Activated T-cell treated with anti-CD3 and anti-CD28 coated beads for 48 hours (primary cell): Measurements from ENCODE around the gene LRRD1.
"Not testable (repeated sequence)": the region's sequence is repeated elsewhere in the genome, so short reads cannot be mapped to it uniquely, and the experiment has no call there.

Experiments used
- DNase-seq: peaks from one replicate; pipeline ENCODE4 v3.0.0-alpha.2; 2020; ENCODE audit warnings: low read depth

LRRD1 gene

DNA sequence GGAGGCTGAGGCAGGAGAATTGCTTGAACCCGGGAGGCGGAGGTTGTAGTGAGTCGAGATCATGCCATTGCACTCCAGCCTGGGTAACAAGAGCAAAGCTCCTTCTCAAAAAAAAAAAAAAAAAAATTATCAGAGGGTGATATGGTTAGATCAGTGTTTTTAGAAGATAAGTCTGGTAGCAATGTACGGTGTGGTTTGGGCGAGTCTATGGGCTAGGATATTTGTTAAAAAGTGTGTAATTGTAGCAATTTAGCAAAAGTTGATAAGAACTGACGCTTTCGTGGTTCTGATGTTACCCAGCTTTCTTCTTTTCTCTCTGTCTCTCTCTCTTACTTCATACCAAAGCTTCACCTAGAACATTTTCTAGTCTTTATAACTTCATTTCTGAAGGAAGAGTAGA is 37.8 kb downstream of the LRRD1 start:
- DNase-seq: no peak

DNA sequence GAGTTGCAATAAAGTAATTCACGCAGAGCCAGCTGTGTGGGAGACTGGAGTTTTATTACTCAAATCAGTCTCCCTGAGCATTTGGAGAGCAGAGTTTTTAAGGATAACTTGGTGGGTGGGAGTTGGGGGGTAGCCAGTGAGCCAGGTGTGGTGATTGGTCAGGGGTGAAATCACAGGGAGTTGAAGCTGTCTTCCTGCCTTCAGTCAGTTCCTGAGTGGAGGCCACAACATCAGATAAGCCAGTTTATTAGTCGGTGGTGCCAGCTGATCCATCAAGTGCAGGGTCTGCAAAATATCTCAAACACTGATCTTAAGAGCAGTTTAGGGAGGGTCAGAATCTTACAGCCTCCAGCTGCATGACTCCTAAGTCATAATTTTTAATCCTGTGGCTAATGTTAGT is 41.4 kb downstream of the LRRD1 start:
- DNase-seq: no peak

GRCh38 chr7:92135052-92135889 is 43.7 kb downstream of the LRRD1 start:
- DNase-seq: no peak

GRCh38 chr7:92134271-92135051 is 44.5 kb downstream of the LRRD1 start, which contains the start of gene CYP51A1:
TSS of gene CYP51A1 (minus strand) at chr7:92134477. CDS start at chr7:92134364, 113 bp downstream.
- DNase-seq: peak; percentile 88

DNA sequence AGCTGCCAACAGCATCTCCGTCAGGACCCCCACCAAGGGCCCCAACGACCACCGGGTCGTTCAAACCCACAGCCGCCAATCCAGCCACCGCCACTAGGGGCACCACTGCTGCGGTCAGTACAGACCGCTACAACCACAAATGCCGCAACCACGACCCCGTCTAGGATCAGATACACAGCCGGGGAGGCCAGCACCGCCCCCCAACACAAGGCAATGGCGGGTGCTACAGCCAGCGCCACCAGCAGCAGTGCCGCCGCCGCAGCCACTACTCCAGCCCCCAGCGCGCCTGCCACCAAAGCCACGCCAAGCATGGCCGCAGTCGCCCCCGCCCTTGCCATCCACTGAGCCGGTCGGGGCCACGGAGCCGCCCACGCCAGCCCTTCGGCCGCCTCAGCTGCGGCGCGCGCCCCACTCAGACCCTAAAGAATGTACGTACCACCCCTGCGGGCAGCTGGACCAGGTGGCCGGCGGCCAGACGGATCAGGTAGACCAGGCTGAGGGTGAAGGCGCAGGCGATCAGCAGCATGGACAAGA is 45.1 kb downstream of the LRRD1 start:
- peak; percentile 62 for DNase-seq

DNA sequence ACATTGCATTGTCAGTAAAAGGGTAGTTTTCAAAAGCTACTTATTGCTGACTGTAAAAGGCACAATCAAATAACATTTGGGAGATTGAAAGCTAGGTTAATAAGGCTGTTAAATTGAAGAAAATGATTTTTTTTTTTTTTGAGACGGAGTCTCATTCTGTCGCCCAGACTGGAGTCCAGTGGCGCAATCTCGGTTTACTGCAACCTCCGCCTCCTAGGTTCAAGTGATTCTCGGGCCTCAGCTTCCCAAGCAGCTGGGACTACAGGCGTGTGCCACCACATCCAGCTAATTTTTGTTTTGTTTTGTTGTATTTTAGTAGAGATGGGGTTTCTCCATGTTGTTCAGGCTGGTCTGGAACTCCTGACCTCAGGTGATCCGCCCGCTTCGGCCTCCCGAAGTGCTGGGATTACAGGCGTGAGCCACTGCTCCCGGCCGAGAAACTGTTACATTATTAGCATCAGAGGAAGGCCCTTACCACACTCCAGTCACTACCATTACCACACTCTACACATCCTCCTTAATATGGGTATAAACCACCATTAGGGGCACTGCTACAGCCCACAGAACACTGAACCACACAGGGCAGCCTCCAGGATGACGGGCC is 45.7 kb downstream of the LRRD1 start:
- no peak for DNase-seq

- no peak for DNase-seq
Observed at GRCh38 chr7:92131764-92132330, 47.1 kb downstream of the LRRD1 start.

- DNase-seq: no peak
Observed at GRCh38 chr7:92131093-92131492, 47.8 kb downstream of the LRRD1 start.

DNA sequence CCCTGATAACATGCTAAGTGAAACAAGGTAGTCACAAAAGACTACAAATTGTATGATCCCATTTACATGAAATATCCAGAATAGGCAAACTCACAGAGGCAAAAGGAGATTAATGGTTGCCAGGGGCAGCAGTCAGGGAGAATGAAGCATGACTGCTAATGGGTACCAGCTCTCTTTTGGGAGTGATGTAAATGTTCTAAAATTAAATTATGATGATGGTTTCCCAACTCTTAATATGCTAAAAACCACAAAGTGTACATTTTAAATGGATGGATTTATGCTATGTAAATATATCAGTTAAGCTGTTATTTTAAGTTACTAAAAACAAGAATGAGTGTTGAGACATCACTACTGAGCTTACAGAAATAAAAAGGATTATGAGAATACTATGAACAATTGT is 57.3 kb downstream of the LRRD1 start:
- no peak for DNase-seq

DNA sequence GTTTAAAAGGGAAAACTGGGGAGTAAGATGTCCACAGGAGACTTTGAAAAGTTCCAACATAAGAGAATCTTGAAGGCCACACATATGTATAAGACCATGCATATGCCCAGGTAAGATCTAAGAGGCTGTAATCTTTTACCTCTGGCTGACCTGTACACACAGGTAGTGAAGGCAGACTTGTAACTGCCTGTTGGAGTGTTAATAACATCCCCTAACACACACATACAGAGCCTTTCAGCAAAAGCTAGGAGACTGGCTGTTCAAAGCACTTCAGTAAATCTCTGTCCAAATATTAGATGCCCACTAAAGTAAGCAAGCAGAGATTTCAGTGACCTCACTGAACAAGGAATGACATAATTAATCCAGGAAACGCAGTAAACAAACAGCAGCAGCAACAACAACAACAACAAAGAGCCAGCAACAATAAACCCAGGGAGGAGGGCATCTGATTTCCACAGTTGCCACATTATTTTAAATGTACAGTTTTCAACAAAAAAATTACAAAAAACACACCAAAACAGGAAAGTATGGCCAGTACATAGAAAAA is 59.7 kb downstream of the LRRD1 start:
- DNase-seq: no peak

GRCh38 chr7:92116949-92117348 is 62.0 kb downstream of the LRRD1 start:
- DNase-seq: no peak

DNA sequence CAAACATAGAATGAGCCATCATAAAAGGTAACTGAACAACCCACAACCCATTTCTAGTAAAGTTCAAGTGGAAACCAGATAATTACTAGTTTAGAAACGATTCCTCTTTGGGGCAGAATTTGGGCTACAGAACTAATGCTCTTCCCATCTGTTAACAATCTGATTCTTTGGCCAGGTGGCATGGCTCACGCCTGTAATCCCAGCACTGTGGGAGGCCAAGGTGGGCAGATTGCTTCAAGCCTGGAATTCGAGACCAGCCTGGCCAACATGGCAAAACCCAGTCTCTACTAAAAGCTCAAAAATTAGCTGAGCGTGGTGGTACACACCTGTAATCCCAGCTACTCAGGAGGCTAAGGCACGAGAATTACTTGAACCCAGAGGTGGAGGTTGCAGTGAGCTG is 63.1 kb downstream of the LRRD1 start:
- DNase-seq: no peak

GRCh38 chr7:92110857-92111256 is 68.1 kb downstream of the LRRD1 start:
- DNase-seq: no peak

DNA sequence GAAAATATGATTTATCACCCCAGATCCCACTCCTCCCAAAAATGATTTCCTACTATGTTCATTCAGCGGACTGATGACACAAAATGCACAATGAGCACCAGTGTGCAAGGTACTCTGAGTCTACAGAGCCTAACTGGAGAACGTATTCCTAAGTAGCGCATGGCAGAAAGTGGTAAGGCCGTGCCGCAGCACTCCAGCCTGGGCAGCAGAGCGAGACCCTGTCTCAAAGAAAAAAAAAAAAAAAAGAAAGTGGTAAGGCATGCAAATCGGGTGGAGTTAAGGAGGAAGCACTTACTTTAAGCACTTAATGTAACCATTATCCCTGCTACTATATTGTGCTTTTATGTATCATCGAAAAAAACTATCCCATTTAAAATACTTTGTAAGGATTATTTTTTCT is 70.1 kb downstream of the LRRD1 start:
- DNase-seq: no peak

DNA sequence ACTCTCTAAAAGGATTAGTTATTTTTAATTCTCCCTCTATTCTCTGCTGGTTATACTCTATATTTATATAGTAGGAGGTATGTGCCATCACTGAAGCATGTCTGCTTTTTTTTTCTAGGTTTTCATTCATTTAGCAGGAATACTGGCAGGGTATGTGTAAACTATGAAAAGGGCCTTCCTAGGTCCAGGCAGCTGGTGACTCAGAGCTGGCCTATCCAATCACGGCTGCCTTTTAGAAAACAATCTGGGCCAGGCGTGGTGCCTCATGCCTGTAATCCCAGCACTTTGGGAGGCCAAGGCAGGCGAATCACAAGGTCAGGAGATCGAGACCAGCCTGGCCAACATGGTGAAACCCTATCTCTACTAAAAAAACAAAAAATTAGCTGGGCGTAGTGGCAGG is 76.1 kb downstream of the LRRD1 start:
- not testable (repeated sequence) for DNase-seq

GRCh38 chr7:92100534-92100933 is 78.4 kb downstream of the LRRD1 start:
- no peak for DNase-seq

- DNase-seq: no peak
Observed at GRCh38 chr7:92095380-92095779, 83.6 kb downstream of the LRRD1 start.
